Parathyroid adenoma (tissue), 2 donors: Measurements from ENCODE around the gene RBMS1.

Source experiments
- H2AFZ ChIP-seq: fragments of 300-600 bp; sonication (generic); one replicate; pipeline ENCODE4 v1.7.0; 2017; ENCODE audit warnings: antibody characterized with exemption, mild to moderate bottlenecking
- H3K27ac ChIP-seq: fragments of 300-600 bp; sonication (generic); one replicate; pipeline ENCODE4 v1.7.0; 2017
- H3K27me3 ChIP-seq: fragments of 300-600 bp; sonication (generic); one replicate; pipeline ENCODE4 v1.7.0; 2017; ENCODE audit warnings: low read length; ENCODE audit not compliant: control insufficient read depth, insufficient read depth
- H3K36me3 ChIP-seq: fragments of 300-600 bp; sonication (generic); one replicate; pipeline ENCODE4 v1.7.0; 2017; ENCODE audit warnings: low read length; ENCODE audit not compliant: control insufficient read depth, insufficient read depth
- H3K4me1 ChIP-seq: fragments of 300-600 bp; sonication (generic); one replicate; pipeline ENCODE4 v1.7.0; 2017; ENCODE audit warnings: control low read depth
- H3K4me2 ChIP-seq: fragments of 300-600 bp; sonication (generic); one replicate; pipeline ENCODE4 v1.7.0; 2017; ENCODE audit warnings: low read length
- H3K4me3 ChIP-seq: fragments of 300-600 bp; sonication (generic); one replicate; pipeline ENCODE4 v1.7.0; 2017; ENCODE audit warnings: low read depth, low read length
- H3K79me2 ChIP-seq: fragments of 300-600 bp; sonication (generic); one replicate; pipeline ENCODE4 v1.7.0; 2017; ENCODE audit warnings: control low read depth
- H3K9ac ChIP-seq: fragments of 300-600 bp; sonication (generic); one replicate; pipeline ENCODE4 v1.7.0; 2017; ENCODE audit warnings: mild to moderate bottlenecking
- H3K9me3 ChIP-seq: fragments of 300-600 bp; sonication (generic); one replicate; pipeline ENCODE4 v1.7.0; 2017; ENCODE audit warnings: low read length; ENCODE audit not compliant: control insufficient read depth
- TF ChIP-seq, protein P1 (sequence below): fragments of 300-600 bp; sonication (generic); IDR thresholded peaks from one replicate; pipeline ENCODE4 v1.7.0; 2017; ENCODE audit warnings: antibody characterized with exemption, mild to moderate bottlenecking
- donor health status: primary hyperparathyroidism.

Gene RBMS1

DNA sequence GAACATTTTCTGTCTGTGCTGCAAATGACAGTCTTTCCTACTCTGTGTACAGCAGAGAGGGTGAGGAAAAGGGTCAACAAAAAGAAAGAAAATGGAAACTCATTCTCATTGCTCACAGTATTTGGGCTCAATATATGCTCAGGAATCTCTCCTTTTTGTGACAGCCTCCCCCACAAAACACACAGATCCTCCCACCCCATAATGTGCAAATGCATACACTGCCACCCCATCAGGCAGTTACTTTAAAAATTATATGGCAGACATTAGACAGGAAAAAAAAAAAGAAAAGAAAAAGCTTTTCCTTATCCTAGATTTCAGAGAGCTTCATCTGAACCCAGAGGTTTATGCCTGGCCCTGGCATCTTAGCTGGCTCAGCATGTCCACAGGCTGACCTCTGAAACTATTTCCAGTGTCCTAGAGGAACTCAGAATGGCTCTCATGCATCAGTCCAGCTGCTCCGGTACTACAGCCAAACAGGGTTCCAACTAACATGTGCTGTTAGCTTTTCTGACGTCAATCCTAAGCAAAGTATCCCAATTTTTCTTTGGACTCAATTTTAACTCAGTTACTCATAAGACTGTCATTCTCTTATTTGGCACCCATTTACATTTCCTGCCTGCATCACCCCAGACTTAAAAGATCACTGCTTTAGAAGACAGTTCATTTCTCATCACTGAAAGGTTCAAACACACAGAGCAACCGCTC lies 105.9 kb downstream of the RBMS1 start:
- H2AFZ ChIP-seq = no peak overlapping the region
- peak overlapping the region; percentile 94 for H3K27ac ChIP-seq
- H3K4me1 ChIP-seq = peaks cover 82% of the 10 kb centered on the region
- TF ChIP-seq, protein P1, sequence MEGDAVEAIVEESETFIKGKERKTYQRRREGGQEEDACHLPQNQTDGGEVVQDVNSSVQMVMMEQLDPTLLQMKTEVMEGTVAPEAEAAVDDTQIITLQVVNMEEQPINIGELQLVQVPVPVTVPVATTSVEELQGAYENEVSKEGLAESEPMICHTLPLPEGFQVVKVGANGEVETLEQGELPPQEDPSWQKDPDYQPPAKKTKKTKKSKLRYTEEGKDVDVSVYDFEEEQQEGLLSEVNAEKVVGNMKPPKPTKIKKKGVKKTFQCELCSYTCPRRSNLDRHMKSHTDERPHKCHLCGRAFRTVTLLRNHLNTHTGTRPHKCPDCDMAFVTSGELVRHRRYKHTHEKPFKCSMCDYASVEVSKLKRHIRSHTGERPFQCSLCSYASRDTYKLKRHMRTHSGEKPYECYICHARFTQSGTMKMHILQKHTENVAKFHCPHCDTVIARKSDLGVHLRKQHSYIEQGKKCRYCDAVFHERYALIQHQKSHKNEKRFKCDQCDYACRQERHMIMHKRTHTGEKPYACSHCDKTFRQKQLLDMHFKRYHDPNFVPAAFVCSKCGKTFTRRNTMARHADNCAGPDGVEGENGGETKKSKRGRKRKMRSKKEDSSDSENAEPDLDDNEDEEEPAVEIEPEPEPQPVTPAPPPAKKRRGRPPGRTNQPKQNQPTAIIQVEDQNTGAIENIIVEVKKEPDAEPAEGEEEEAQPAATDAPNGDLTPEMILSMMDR = no peak
- no peak overlapping the region for H3K9ac ChIP-seq
- peak overlapping the region; percentile 40 for H3K4me2 ChIP-seq
- H3K4me3 ChIP-seq = peak overlapping the region; percentile 29
- no peaks in the 10 kb centered on the region for H3K27me3 ChIP-seq
- H3K9me3 ChIP-seq = no peaks in the 10 kb centered on the region
- H3K36me3 ChIP-seq = no peaks in the 10 kb centered on the region
- H3K79me2 ChIP-seq = peaks cover 50% of the 10 kb centered on the region

DNA sequence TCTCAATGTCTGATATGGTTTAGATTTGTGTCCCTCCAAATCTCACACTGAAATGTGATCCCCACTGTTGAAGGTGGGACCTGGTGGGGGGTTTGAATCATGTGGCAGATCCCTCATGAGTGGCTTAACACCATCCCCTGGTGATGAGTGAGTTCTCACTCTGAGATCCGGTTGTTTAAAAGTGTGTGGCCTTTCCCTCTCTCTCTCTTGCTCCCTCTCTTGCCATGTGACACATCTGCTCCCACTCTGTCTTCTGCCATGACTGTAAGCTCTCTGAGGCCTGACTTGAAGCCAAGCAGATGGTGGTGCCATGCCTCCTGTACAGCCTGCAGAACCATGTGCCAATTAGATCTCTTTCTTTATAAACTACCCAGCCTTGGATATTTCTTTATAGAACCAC lies 108.8 kb downstream of the RBMS1 start:
- Histone ChIP-seq H3K27ac (peak overlapping the region; percentile 94), H3K9me3 (no peaks in the 10 kb centered on the region), H3K36me3 (no peaks in the 10 kb centered on the region), H3K27me3 (no peaks in the 10 kb centered on the region), H3K9ac (no peak overlapping the region), H2AFZ (no peak overlapping the region), H3K4me2 (peak overlapping the region; percentile 6), H3K4me1 (peaks cover 86% of the 10 kb centered on the region), H3K4me3 (no peak overlapping the region), H3K79me2 (peaks cover 41% of the 10 kb centered on the region)
- TF ChIP-seq, protein P1 = no peak

DNA sequence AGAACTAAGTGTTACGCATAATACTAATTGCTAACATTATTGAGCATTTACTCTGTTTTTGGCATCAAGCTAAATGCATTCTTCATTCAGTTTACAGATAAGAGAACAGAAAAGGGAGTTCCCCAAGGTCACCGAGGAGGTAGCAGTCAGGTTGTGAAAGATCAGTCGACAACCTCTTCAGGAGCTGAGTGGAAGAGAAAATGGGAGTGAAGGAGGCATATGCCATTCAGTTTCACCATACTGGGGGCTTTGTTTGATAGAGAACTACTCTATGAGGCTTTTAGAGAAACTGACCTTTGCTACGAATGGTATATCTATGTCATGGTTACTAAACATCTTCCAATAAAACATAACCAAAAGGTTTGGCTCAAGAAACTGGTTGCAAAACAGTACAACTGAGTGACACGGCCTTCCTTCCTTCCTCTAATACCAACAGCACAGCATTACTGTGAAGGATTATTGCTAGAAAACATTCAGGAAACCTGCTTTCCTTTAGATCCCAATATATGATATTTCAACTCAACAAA lies 112.1 kb downstream of the RBMS1 start:
- Histone ChIP-seq H3K4me1 (peaks cover 82% of the 10 kb centered on the region), H3K27me3 (no peaks in the 10 kb centered on the region), H3K4me2 (peak overlapping the region; percentile 4), H3K4me3 (no peak overlapping the region), H3K9me3 (no peaks in the 10 kb centered on the region), H3K79me2 (peaks cover 67% of the 10 kb centered on the region), H3K27ac (peak overlapping the region; percentile 94), H3K36me3 (no peaks in the 10 kb centered on the region), H3K9ac (no peak overlapping the region), H2AFZ (no peak overlapping the region)
- TF ChIP-seq, protein P1 = no peak

DNA sequence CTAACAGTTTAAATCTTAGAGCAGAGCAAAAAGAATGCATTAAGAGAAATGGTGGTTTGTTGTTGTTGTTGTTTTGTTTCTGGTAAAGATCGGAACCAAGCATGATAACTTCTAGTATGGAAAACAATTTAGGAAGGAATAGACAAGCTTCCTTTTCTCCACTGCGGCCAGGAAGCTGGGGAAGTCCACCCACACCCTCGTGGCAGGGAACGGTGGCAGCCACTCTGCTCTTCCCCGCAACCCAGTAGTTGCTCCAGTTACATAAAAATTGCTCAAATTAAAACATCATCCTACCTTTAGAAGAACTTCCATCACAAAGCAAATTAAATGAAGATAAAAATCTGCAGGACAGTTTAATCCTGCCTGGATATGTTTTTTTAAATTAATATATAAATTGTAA lies 113.0 kb downstream of the RBMS1 start:
- peaks cover 80% of the 10 kb centered on the region for H3K4me1 ChIP-seq
- no peaks in the 10 kb centered on the region for H3K9me3 ChIP-seq
- H3K9ac ChIP-seq = no peak overlapping the region
- H2AFZ ChIP-seq = no peak overlapping the region
- H3K27ac ChIP-seq = peak overlapping the region; percentile 94
- no peaks in the 10 kb centered on the region for H3K27me3 ChIP-seq
- no peaks in the 10 kb centered on the region for H3K36me3 ChIP-seq
- no peak overlapping the region for H3K4me2 ChIP-seq
- TF ChIP-seq, protein P1 = no peak
- peaks cover 66% of the 10 kb centered on the region for H3K79me2 ChIP-seq
- H3K4me3 ChIP-seq = no peak overlapping the region
